Loucy (cell line): Measurements from ENCODE around the gene CORO7.

Experiments used
- EZH2phosphoT487 ChIP-seq: fragments of 200-600 bp; IDR thresholded peaks from 2 replicates; pipeline ENCODE4 v1.6.1; 2018; ENCODE audit warnings: antibody characterized with exemption, mild to moderate bottlenecking, moderate library complexity, borderline replicate concordance
- TF ChIP-seq, protein P1 (sequence below): fragments of 200-600 bp; sonication (generic); conservative IDR thresholded peaks from 2 replicates; pipeline ENCODE4 v1.5.1; 2014; ENCODE audit warnings: mild to moderate bottlenecking, antibody characterized with exemption, low read length

DNA sequence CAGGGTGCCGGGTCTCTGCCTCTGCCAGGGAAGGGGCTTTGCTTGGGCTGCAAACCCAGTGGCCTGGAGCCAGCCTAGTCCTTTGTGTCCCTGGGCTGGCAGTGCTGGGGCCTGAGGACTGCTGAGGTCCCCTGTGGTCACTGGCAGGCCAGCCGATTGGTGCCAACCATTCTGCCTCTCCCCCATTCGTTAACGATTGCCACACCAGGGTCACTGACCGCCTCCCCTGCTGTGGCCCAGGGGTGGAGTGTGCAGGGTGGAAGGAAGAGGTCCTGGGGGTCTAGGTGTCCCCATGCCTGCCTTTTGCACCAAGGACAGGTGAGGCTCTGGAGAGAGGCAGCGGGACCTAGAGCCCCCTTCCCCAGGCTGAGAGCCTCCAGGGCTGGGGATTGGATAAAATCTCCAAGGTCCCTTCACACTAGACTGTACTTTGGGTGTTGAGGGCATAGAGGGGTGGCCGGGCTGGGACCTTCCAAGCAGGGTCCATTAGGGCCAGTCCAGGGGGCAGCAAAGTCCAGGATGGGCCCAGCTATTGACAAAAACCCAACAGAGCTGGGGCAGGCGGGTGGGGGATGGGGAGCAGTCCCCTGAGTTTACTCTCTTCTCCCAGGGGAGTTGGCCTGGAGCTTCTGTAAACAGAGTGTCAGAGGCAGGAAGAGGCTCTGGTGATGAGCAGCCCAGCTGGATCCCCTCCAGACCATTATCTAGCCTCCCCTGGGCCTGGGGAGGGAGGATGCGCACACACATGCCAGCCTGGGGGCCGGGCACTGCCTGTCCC, 43.6 kb downstream of the CORO7 start:
- TF ChIP-seq, protein P1, sequence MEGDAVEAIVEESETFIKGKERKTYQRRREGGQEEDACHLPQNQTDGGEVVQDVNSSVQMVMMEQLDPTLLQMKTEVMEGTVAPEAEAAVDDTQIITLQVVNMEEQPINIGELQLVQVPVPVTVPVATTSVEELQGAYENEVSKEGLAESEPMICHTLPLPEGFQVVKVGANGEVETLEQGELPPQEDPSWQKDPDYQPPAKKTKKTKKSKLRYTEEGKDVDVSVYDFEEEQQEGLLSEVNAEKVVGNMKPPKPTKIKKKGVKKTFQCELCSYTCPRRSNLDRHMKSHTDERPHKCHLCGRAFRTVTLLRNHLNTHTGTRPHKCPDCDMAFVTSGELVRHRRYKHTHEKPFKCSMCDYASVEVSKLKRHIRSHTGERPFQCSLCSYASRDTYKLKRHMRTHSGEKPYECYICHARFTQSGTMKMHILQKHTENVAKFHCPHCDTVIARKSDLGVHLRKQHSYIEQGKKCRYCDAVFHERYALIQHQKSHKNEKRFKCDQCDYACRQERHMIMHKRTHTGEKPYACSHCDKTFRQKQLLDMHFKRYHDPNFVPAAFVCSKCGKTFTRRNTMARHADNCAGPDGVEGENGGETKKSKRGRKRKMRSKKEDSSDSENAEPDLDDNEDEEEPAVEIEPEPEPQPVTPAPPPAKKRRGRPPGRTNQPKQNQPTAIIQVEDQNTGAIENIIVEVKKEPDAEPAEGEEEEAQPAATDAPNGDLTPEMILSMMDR, result no peak
- no peak for TF ChIP-seq EZH2phosphoT487
